Activated naive CD4-positive, alpha-beta T cell treated with anti-CD3 and anti-CD28 coated beads, Interleukin-2, amount 50 U/mL, for 24 hours (primary cell): ENCODE results near the gene REM2.

Source experiments
- H3K27ac Mint-ChIP-seq: one replicate; pipeline ENCODE4 v1.8.0; 2021; ENCODE audit warnings: mild to moderate bottlenecking, mixed read lengths
- H3K27me3 Mint-ChIP-seq: one replicate; pipeline ENCODE4 v1.8.0; 2021; ENCODE audit warnings: mixed read lengths
- H3K36me3 Mint-ChIP-seq: one replicate; pipeline ENCODE4 v1.8.0; 2021; ENCODE audit warnings: mixed read lengths
- H3K4me1 Mint-ChIP-seq: one replicate; pipeline ENCODE4 v1.8.0; 2021; ENCODE audit warnings: mixed read lengths
- H3K4me3 Mint-ChIP-seq: one replicate; pipeline ENCODE4 v1.8.0; 2021; ENCODE audit warnings: mild to moderate bottlenecking, mixed read lengths
- H3K9me3 Mint-ChIP-seq: one replicate; pipeline ENCODE4 v1.8.0; 2021; ENCODE audit warnings: mixed read lengths

Gene REM2

GRCh38 chr14:22923746-22924145 lies 40.7 kb downstream of the REM2 start:
- peaks cover 45% of the 10 kb centered on the region for H3K4me1 Mint-ChIP-seq
- peaks cover 33% of the 10 kb centered on the region for H3K36me3 Mint-ChIP-seq
- no peaks in the 10 kb centered on the region for H3K27me3 Mint-ChIP-seq
- H3K4me3 Mint-ChIP-seq = no peak overlapping the region
- no peak overlapping the region for H3K27ac Mint-ChIP-seq
- no peaks in the 10 kb centered on the region for H3K9me3 Mint-ChIP-seq

- no peak overlapping the region for H3K27ac Mint-ChIP-seq
- peaks cover 33% of the 10 kb centered on the region for H3K36me3 Mint-ChIP-seq
- no peak overlapping the region for H3K4me3 Mint-ChIP-seq
- no peaks in the 10 kb centered on the region for H3K9me3 Mint-ChIP-seq
- peaks cover 34% of the 10 kb centered on the region for H3K4me1 Mint-ChIP-seq
- H3K27me3 Mint-ChIP-seq = no peaks in the 10 kb centered on the region
Measured at GRCh38 chr14:22925513-22925912, 42.5 kb downstream of the REM2 start.

GRCh38 chr14:22926316-22926715 lies 43.3 kb downstream of the REM2 start:
- H3K4me3 Mint-ChIP-seq = peak overlapping the region; percentile 39
- H3K9me3 Mint-ChIP-seq = no peaks in the 10 kb centered on the region
- peak overlapping the region; percentile 41 for H3K27ac Mint-ChIP-seq
- peaks cover 34% of the 10 kb centered on the region for H3K4me1 Mint-ChIP-seq
- peaks cover 28% of the 10 kb centered on the region for H3K36me3 Mint-ChIP-seq
- no peaks in the 10 kb centered on the region for H3K27me3 Mint-ChIP-seq

- Mint-ChIP-seq H3K27ac (no peak overlapping the region), H3K4me1 (peaks cover 34% of the 10 kb centered on the region), H3K9me3 (no peaks in the 10 kb centered on the region), H3K27me3 (no peaks in the 10 kb centered on the region), H3K4me3 (no peak overlapping the region), H3K36me3 (peaks cover 22% of the 10 kb centered on the region)
Measured at GRCh38 chr14:22928237-22929103, 45.4 kb downstream of the REM2 start.

GRCh38 chr14:22929104-22929960 lies 46.3 kb downstream of the REM2 start, which contains the start of gene PRMT5:
Gene PRMT5, minus strand, starts transcription at chr14:22929376. Its CDS starts 15 bp downstream, at chr14:22929361.
- Mint-ChIP-seq H3K27ac (no peak within 1 kb of the TSS), H3K9me3 (no peaks in the 10 kb centered on the region), H3K27me3 (no peaks in the 10 kb centered on the region), H3K36me3 (peaks cover 18% of the 10 kb centered on the region), H3K4me3 (no peak within 1 kb of the TSS), H3K4me1 (peaks cover 34% of the 10 kb centered on the region)

GRCh38 chr14:22929961-22930364 lies 46.9 kb downstream of the REM2 start:
- no peaks in the 10 kb centered on the region for H3K9me3 Mint-ChIP-seq

GRCh38 chr14:22932146-22932545 lies 49.1 kb downstream of the REM2 start:
- H3K9me3 Mint-ChIP-seq = no peaks in the 10 kb centered on the region
- H3K4me1 Mint-ChIP-seq = peaks cover 19% of the 10 kb centered on the region
- H3K4me3 Mint-ChIP-seq = no peak overlapping the region
- H3K36me3 Mint-ChIP-seq = peaks cover 3% of the 10 kb centered on the region
- H3K27me3 Mint-ChIP-seq = no peaks in the 10 kb centered on the region
- no peak overlapping the region for H3K27ac Mint-ChIP-seq

More at GRCh38 chr14:22929961-22930364, 46.9 kb downstream of the REM2 start:
- H3K4me3 Mint-ChIP-seq = no peak overlapping the region
- H3K36me3 Mint-ChIP-seq = peaks cover 15% of the 10 kb centered on the region
- H3K27me3 Mint-ChIP-seq = no peaks in the 10 kb centered on the region
- no peak overlapping the region for H3K27ac Mint-ChIP-seq
- H3K4me1 Mint-ChIP-seq = peaks cover 34% of the 10 kb centered on the region

GRCh38 chr14:22935156-22935555 lies 52.1 kb downstream of the REM2 start:
- H3K27ac Mint-ChIP-seq = no peak overlapping the region
- H3K4me3 Mint-ChIP-seq = no peak overlapping the region
- H3K9me3 Mint-ChIP-seq = no peaks in the 10 kb centered on the region
- peaks cover 9% of the 10 kb centered on the region for H3K4me1 Mint-ChIP-seq
- no peaks in the 10 kb centered on the region for H3K27me3 Mint-ChIP-seq
- H3K36me3 Mint-ChIP-seq = no peaks in the 10 kb centered on the region
